ENCODE results near the gene APBA2. TPM values are rescaled to one million over a fixed set of nuclear protein-coding genes. Genes with fewer than 3 reads are reported as not detected.

APBA2 gene
- total and polyA plus RNA-seq, 3 donors from 2014 or later = 18.5 to 37.7 (median 29.5) TPM

GRCh38 chr15:28986108-28986507 lies 100.3 kb downstream of the APBA2 start:
- Histone ChIP-seq H3K36me3 (ENCODE audit: low read depth, missing control alignments) (no peaks in the 10 kb centered on the region), H3K27ac (no peak overlapping the region), H3K9me3 (no peaks in the 10 kb centered on the region), H3K27me3 (no peaks in the 10 kb centered on the region), H3K4me3 (no peak overlapping the region), H3K4me1 (peaks cover 8% of the 10 kb centered on the region)
- WGBS, 2 donors = 89 to 97% methylated on average over 9 of the region's 9 CpGs
- no peak for DNase-seq
- TF ChIP-seq CTCF (IDR thresholded peaks at IDR 0.05) (no peak), POLR2A (IDR thresholded peaks at IDR 0.05) (no peak)
- intact Hi-C loops (cut with DNase I; ENCODE audit: low total_unique reads) = no loop called here

- intact Hi-C loops (cut with DNase I; ENCODE audit: low total_unique reads) = no loop called here
- no peak overlapping the region for H3K4me3 ChIP-seq
- no peaks in the 10 kb centered on the region for H3K27me3 ChIP-seq
- H3K36me3 ChIP-seq (ENCODE audit: low read depth, missing control alignments) = no peaks in the 10 kb centered on the region
- peaks cover 8% of the 10 kb centered on the region for H3K4me1 ChIP-seq
- no peak for DNase-seq
- WGBS, 2 donors = 87 to 96% methylated on average over 2 of the region's 2 CpGs
- TF ChIP-seq CTCF (IDR thresholded peaks at IDR 0.05) = no peak
- TF ChIP-seq POLR2A (IDR thresholded peaks at IDR 0.05) = no peak
- no peaks in the 10 kb centered on the region for H3K9me3 ChIP-seq
- H3K27ac ChIP-seq = no peak overlapping the region
Observed at GRCh38 chr15:28986726-28987125, 101.0 kb downstream of the APBA2 start.

GRCh38 chr15:28987337-28987736 lies 101.6 kb downstream of the APBA2 start:
- Histone ChIP-seq H3K9me3 (no peaks in the 10 kb centered on the region), H3K36me3 (ENCODE audit: low read depth, missing control alignments) (no peaks in the 10 kb centered on the region), H3K27me3 (no peaks in the 10 kb centered on the region), H3K4me3 (no peak overlapping the region), H3K4me1 (peaks cover 11% of the 10 kb centered on the region), H3K27ac (no peak overlapping the region)
- no peak for DNase-seq
- intact Hi-C loops (cut with DNase I; ENCODE audit: low total_unique reads) = no loop called here
- 91 to 98% methylated on average over 4 of the region's 4 CpGs for WGBS, 2 donors
- TF ChIP-seq POLR2A (IDR thresholded peaks at IDR 0.05) (no peak), CTCF (IDR thresholded peaks at IDR 0.05) (no peak)

GRCh38 chr15:28989239-28989830 lies 103.6 kb downstream of the APBA2 start:
- Histone ChIP-seq H3K9me3 (no peaks in the 10 kb centered on the region), H3K36me3 (ENCODE audit: low read depth, missing control alignments) (no peaks in the 10 kb centered on the region), H3K27me3 (no peaks in the 10 kb centered on the region), H3K4me3 (no peak overlapping the region), H3K27ac (peak overlapping the region in 1 of 2 donors; percentile 41), H3K4me1 (peaks cover 21% of the 10 kb centered on the region)
- DNase-seq = peak; percentile 50
- 57 to 76% methylated on average over 8 to 15 of the region's 15 CpGs for WGBS, 2 donors
- intact Hi-C loops (cut with DNase I; ENCODE audit: low total_unique reads) = no loop called here
- TF ChIP-seq CTCF (IDR thresholded peaks at IDR 0.05) = no peak
- TF ChIP-seq POLR2A (IDR thresholded peaks at IDR 0.05) = no peak

GRCh38 chr15:28989896-28990295 lies 104.1 kb downstream of the APBA2 start:
- no peak for DNase-seq
- WGBS, 2 donors = 75 to 77% methylated on average over 13 of the region's 13 CpGs
- no peaks in the 10 kb centered on the region for H3K9me3 ChIP-seq
- TF ChIP-seq CTCF (IDR thresholded peaks at IDR 0.05) (no peak), POLR2A (IDR thresholded peaks at IDR 0.05) (no peak)
- intact Hi-C loops (cut with DNase I; ENCODE audit: low total_unique reads) = no loop called here
- H3K36me3 ChIP-seq (ENCODE audit: low read depth, missing control alignments) = no peaks in the 10 kb centered on the region
- no peak overlapping the region for H3K4me3 ChIP-seq
- peaks cover 19% of the 10 kb centered on the region for H3K4me1 ChIP-seq
- H3K27me3 ChIP-seq = no peaks in the 10 kb centered on the region
- H3K27ac ChIP-seq = peak overlapping the region in 1 of 2 donors; percentile 41
